AG08396 (cell line): ENCODE data around the gene CEP170.

Source experiments
- DNase-seq: peaks from one replicate; pipeline ENCODE4 v3.0.0; 2012; ENCODE audit warnings: low spot score, mixed read lengths

CEP170 gene

DNA sequence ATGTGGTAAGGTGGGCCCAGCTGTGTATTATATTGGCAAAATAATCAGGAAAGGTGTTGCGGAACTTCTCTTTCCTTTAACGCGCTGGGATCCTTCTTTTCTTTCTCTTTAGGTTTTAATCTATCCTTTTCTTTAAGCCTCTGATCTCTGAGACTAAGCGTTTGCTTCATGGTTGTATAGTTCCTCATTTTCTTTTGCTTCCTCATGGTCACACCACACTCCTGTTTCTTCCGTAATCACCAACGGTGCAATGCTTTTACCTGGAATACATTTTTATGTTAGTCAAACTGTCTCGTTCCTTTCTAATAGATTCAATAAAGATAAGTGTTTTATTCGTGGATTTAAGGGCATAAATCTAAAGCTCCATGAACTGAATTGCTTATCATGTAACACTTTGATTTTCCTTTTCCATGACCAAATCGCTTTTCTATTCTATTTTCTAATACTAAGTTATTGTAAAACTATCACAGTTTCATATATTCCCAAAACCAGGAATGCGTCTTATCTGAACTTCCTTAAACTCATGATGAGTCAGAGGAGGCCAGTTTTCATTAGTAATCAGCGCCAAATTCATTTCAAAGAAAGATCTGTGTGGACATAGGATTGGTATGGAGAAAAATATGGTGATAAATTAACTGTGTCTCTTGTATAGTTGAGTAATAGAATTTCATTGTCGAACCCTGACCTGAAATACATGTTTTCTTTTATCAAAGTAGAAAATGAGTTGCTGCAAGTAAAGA, 13.0 kb upstream of the CEP170 start:
- DNase-seq: peak; percentile 40

DNA sequence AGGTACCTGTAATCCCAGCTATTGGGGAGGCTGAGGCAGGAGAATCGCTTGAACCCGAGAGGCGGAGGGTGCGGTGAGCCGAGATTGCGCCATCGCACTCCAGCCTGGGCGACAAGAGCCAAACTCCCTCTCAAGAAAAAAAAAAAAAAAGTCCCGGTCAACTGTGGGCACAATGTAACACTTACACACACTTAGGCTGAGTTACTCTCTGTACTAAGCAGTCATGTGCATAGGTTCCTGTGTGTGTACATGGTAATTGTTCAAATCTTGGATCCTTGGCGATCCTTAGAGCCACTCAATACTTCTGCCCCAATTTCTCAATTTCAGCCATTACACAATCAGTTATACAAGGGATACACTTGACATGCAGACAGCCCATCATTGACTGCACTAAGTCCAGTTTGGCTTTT, 12.4 kb upstream of the CEP170 start:
- DNase-seq: no peak

DNA sequence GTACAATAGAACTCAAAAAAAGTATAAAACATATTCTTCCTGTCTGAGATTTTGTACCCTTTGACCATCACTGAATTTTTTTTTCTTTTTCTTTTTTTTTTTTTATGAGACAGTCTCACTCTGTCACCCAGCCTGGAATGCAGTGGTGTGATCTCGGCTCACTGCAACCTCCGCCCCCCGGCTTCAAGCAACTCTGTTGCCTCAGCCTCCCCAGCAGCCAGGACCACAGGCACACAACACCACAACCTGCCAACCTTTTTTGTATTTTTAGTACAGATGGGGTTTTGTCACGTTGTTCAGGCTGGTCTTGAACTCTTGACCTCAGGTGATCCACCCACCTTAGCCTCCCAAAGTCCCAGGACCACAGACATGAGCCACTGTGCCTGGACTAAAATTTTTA, 11.2 kb upstream of the CEP170 start:
- no peak for DNase-seq

DNA sequence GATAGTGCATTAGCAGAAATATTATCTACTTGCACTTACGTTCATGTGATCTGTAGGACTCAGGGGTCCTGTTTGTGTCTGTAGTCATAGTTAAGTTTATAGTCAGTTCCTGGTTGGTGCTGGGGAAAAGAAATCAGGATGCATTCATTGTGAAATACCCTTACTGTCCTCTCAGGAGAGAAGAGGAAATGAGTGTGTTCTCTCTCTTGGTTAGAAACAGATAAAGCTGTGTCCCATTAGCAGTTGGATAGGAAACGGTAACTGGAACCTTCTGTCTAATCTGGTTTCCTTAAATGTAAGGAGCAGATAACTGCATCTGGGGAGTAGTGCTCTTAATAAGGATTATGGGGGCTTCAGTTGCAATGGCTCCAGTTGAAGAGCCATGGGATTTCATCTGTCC, 9.6 kb upstream of the CEP170 start:
- no peak for DNase-seq

DNA sequence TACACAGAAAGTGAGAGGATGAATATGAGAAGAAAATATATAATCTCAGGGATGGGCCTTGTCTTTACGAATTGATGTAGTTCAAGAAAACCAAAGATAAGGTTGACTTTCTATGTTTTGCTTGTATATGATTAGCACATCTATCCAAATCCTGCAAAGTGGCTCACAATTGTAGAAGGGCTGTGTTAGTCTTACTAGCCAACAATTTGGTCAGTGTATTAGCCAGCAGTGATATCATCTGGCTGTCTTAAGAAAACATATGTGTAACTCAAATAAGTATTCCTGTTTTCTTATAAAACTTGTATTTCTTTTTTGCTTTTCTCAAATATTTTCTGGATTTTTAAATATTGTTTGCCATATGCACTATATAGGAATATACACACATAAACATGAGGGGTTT, 6.3 kb upstream of the CEP170 start:
- DNase-seq: no peak

DNA sequence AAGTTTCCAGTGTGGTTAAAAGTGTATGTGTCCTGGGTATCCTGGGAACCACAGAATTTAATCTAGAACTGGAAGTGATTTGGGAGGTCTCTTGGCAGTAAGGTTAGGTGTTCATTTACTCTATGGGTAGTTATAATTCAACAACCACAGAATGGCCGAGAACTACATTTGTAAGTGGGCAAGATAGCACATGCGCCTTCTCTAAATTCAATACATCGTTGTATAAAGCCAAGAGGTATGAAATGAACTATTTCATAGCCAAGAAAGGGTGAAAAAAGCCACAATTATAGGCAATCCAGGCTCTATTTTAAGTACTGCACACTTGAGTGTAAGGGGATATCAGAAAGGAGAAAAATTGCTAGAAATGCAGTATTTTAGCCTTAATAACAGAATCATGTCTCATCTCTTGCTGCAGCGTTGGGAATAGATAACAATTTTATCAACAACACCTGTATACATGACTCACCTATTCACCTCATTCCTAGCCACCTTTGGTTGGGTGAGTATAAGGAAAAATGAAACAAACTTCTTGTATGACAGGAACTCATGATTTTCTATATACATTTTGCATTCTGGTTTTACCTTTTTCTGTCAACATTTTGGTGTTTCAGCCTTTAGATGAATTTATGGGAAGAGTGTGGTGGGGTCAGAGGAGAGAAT, 5.3 kb upstream of the CEP170 start:
- DNase-seq: no peak

DNA sequence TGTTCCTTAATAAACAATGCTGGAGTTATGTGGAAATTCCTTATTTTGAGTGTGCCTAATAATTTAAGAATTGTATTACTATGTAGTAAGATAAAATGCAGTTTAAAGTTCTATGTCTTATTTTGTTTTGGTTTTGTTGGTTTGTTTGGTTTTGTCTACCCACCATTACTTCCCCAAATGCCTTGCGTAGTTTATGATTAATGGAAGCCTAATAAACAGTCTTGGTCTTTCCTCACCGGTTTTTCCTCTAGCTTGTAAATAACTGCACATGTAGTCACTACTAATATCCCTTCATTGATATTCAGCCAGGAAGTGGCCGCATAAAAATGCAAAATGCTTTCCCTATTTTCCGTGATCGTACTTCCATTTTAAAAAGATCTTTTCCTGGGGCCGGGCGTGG, 3.6 kb upstream of the CEP170 start:
- DNase-seq: no peak

DNA sequence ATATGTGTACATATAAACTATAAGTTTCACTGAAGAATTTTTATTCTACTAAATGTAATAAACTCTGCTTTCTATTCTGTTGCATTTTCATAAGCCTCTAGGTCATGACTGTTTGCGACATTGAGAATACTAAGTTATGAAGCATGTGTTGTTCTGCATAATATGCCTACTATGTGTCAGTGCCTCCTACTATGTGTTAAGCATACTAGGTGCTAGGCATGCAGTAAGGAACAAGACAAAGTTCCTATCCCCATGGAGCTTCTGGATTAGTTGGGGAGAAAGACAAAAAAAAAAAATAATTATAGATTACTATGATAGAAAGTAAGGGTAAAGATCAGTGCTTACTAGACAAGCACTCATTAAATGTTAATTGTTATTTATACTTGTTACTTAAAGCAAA, 2.1 kb upstream of the CEP170 start:
- DNase-seq: no peak

DNA sequence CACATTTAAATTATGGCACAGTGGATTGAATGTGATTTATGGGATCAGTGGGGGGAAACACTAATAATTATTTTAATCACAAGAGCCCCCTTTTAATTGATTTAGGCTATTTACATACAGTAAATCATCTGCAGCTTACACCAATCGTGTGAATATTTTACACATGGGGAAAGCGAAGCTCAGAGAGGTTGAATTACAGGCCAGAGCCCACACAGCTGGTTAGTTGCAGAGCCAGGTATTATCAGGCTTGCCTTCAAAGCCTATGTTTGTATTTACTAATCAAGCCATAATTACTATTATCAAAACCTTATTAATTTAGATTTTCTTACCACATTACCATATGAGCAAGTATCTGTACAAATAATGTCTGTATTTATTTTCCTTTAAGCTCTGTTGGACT, 1.5 kb upstream of the CEP170 start:
- DNase-seq: no peak

DNA sequence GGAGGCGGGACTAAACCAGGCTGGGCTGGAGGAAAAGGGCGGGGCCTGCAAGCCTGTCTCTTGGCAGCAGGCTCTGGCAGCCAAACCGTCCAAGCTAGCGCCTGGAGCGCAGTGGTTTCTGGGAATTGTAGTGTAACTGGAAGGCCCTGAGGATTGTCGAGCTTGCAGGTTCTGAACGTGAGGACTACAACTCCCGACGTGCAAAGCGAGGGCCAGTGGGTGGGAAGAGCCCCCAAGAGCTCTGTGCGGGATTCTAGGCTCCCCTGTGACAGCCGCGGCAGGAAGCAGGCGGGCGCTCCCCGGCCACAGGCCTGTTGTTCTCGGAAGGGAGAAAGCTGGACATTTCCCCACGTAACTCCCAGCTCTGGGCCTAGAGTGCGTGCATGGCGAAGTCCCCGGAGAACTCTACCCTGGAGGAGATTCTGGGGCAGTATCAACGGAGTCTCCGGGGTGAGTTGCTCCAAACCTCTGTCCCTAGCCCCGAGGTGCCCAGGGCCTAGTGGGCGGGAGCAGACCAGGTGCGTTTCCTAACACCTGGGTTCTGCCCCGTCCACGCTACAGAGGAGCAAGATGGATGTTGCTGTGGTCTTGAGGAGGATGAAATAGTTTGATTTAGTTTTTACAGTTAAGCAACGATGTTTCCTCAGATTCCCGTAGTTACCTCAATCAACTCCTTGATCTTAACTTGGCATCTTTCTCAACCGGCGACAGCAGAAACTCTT, 871 bp upstream of the CEP170 start, which contains the start of gene SDCCAG8:
Gene SDCCAG8, plus strand, starts transcription at position 251 of the 722 bp plus-strand sequence. Its CDS starts 133 bp downstream, at position 384.
- peak; percentile 93 for DNase-seq

DNA sequence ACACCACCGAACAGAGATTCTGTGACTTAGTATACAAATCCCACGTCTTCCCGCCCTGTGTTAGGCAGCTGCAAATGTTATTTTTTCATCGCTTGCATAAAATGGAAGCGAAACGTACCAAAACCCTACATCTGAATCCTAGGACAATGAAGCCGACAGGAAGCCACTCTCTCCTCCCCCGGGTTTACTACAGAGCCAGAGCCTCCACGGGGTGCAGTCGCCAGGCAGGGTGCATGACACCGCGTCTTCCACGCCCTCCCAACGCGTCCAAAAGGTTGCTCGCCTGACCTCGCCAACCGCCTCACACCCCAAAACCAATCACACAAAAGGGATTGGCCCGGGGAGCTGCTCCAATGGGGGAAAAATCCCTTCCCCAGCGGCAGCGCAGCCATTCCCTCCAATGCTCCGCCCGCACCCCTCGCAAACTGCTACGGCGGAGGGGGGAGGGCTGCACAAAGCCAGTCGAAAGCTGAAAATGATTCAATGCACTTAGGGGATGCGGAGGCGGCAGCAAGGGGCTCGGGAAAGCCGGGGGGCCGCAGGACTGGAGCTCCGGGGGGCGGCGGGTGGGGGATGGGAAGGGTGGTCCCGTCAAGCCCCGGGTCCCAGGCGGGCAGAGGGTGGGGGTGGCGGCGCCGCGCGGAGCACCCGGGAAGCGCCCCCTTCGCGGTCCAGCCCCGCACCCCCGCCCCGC, 701 bp downstream of the CEP170 start:
- peak; percentile 66 for DNase-seq

DNA sequence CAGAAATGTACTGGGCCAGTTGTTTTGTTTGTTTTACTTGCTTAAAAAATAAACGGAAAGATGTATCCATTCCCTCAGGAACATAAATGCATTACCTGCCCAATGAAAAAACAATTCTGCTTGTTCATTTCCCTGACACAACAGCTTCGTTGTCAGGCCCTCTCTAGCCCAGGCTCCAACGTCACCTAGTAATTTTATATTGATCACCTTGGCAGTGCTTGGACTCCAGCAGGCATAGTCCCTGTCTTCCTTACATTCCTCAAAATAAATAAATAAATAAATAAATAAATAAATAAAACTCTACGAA, 1.2 kb downstream of the CEP170 start:
- no peak for DNase-seq

DNA sequence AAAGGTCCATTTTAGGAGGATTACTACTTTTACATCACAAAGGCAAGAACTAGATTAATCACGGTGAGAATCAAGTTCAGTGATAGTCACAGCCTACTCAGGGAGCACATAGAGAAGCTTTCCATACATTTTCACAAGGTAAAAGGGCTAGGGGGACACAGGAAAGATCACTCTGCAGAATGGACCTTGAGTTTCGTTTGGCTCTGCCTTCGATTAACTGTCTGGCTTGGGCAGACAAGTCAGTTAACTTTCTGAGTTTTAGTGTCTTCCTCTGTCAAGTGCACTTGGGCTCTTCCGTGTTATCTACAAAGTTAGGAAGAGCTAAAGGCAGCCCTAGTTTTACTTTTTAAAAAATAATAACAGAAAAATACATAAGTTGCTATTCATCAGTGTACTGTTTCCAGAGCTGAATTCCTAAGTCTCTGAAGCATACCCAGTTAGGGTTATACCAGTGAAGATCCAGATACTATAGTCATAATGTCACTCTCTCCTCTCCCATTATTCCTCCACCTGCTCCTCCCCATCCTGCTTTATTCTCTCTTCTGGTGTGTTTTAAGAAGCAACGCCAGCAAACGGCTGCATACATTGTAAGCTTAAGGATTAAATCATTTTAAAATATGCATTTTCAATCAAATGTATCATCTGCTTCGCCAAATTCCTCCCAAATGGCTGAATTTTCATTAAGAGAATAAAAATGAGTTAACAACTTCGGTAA, 1.7 kb downstream of the CEP170 start:
- DNase-seq: no peak

DNA sequence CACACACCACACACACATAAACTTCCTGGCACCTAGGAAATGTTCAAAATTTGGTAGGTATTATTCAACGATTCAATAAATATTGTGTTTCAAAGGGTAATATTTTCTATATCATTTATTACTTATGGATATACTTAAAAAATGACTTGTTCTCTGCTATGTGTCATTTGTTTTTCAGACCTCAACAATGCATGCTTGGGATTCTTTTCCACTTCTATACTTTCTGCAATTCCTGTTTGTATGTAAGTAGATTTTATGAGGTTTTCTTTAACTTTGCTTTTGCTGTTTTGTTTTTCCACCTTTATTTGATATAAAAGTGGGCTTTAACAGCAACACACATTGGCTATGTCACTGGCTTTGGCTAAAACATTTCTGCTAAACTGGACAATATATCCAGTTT, 3.5 kb downstream of the CEP170 start:
- DNase-seq: no peak

DNA sequence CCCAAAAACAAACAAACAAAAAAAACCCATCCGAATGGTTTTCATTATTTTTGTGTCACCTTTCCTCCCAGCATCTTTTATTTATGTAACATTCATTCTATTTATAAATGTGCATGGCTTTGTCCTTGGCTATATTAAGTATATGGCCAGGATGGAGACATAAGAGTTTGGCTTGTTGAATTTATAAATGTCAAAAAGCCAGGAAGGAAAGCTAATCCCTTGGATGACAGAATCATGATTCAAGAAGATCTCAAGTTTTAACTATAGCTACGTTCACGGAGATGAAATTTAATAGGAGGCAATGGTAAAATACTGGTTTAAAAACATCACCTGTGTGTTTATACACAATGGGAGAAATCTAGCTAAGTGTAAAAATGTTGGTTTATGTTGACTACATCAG, 5.0 kb downstream of the CEP170 start:
- DNase-seq: no peak

DNA sequence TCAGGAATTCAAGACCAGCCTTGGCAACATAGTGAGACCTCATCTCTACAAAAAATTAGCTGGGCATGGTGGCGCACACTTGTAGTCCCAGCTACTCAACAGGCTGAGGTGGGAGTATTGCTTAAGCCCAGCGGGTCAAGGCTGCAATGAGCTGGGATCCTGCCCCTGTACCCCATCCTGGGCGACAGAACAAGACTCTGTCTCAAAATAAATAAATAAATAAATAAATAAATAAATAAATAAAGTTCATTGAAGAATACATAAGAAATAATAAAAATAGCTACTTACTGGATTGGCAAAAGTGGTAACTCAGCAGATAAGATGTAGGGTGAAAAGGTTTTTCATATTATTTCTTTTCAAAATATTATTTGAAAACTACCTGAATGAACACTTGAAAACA, 5.9 kb downstream of the CEP170 start:
- no peak for DNase-seq

DNA sequence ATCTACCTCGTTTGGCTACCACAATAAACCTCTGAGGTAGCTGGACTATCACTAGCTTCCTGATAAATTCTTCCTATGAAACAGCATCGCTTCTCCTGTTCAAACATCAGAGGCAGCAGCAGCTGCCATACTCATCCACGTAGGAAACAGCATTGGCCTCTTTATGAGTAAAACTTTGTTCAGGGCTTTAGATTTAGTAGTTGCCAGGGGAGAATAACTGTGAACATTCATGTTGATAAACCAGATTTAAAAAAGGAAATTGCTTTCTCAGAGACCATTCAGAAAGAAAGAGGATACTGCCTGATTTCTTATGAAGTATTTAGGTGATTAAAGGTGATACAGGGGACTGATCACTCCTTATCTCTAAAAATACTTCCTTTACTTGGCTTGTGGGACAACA, 7.2 kb downstream of the CEP170 start:
- DNase-seq: no peak

DNA sequence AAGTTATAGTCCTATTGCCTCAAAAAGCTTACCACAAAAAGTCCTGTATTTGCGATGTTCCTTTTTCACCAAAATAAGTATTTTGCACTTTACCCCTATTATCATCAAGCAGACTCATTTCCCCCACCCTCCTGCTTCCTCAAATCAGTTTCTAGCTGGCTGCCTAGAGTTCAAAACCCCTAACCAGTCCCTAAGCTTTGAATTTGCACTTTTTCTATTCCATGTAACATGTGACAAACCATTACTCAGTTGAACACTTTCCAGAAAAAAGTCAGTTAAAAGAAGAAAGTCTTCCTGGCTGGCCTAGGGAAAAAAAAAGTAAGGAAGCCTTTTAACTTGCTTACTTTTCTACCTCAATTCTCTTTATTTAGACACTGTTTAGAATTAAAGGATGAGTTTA, 8.2 kb downstream of the CEP170 start:
- DNase-seq: no peak

DNA sequence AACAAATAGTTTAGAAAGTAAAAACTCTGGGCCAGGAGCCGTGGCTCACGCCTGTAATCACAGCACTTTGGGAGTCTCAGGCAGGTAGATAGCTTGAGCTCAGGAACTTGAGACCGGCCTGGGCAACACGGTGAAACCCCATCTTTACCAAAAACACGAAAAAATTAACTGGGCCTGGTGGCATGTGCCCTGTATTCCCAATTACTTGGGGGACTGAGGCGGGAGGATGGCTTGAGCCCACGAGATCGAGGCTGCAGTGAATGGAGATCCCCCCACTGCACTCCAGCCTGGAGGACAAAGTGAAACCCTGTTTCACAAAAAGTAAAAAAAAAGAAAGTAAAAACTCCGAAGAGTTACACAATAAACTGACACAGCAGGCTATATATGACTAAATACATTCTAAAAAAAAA, 10.6 kb downstream of the CEP170 start:
- DNase-seq: no peak

DNA sequence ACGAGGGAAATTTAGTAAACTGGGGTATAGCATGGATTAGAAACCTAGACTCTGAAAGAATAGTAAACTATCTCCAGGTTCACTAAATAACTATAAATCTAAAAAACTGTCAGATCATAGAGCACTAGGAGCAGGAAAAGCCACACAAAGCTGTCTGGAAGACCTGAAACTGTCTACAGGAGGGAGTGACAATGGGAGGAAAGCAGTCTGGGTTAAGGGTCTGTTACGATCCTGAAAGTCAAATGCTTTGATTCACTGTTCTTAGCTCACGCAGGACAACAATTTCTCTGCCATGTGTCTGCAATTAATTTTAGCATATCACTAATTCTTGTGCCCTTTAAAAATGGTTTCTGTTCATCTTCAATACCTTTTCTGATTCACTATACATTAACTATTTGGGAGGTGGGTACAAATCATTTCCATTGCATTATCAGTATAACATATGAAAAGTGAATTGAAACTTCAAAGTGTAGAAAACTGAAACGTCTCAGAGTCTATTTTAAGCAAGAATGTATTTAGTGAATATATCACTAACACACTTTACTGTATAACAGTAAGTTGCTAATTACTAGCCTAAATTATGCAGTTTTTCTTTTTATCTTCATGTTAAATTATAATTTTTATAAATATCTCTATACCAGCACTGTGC, 18.4 kb downstream of the CEP170 start:
- DNase-seq: no peak

DNA sequence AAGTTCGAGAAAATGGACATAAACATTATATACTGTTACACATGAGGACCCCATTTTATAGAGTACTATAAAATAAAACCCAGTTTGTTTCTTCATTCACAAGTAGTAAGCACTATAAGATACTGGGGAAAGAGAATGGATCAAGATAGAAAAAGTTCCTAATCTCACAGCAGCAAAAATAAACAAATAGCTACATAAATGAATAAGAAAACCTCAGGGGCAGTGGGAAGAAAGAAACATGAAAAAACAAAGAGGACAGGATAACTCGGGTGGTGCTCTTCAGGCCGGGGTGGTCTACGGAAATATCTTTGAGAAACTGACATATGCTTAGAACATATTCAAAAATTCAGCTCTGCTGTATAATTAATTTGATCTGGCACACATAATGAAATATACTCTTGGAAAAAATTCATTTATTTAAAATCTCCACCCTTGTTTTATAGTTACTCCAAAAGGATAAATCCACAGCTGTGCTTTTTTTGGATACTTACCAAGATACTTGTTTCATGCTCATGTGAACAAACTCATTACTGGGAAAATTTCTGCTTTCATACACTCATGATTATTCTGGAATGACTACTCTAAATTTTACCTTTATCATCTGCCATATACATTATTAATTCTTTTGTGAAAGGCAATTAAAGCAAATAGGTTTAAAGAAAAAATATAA, 20.0 kb downstream of the CEP170 start:
- no peak for DNase-seq
